H1 (cell line): Measurements from ENCODE around the gene CCDC28B.
A peak's percentile ranks its signal among the peaks of the same experiment; 100 is the strongest.

Source experiments
- CHD2 ChIP-seq: IDR thresholded peaks from 2 replicates; pipeline ENCODE4 v1.6.1; 2012; ENCODE audit warnings: low read length, improper control_type of control experiment
- CTCF ChIP-seq, 3 experiments: IDR thresholded peaks; 1 replicate in 2 of 3; 2 replicates in 1 of 3; pipeline versions ENCODE4 v1.5.1 to v1.6.1; 2011; ENCODE audit warnings: low read length in 3 of 3, mild to moderate bottlenecking in 3 of 3, inconsistent platforms in 2 of 3, low read depth in 1 of 3, moderate library complexity in 1 of 3; ENCODE audit not compliant: insufficient read depth in 1 of 3; ENCODE audit errors: control extremely low read depth in 1 of 3
- EGR1 ChIP-seq: IDR thresholded peaks from 2 replicates; pipeline ENCODE4 v1.6.1; 2011; ENCODE audit warnings: low read depth, low read length, borderline replicate concordance
- EP300 ChIP-seq, 2 experiments: IDR thresholded peaks; 1 replicate in 1 of 2; 2 replicates in 1 of 2; pipeline ENCODE4 v1.6.1; 2011 to 2012; ENCODE audit warnings: low read depth in 2 of 2, low read length in 2 of 2, mild to moderate bottlenecking in 2 of 2, borderline replicate concordance in 1 of 2, inconsistent platforms in 1 of 2, moderate library complexity in 1 of 2
- JUND ChIP-seq: IDR thresholded peaks from 2 replicates; pipeline ENCODE4 v1.6.1; 2011; ENCODE audit warnings: mild to moderate bottlenecking, improper control_type of control experiment, low read length
- POLR2A ChIP-seq, 2 experiments: IDR thresholded peaks; 1 replicate in 1 of 2; 2 replicates in 1 of 2; pipeline ENCODE4 v1.6.1; 2011; ENCODE audit warnings: low read depth in 2 of 2, low read length in 2 of 2, mild to moderate bottlenecking in 2 of 2; ENCODE audit errors: control extremely low read depth in 1 of 2
- SUZ12 ChIP-seq: fragments of 200-600 bp; sonication (generic); IDR thresholded peaks from 2 replicates; pipeline ENCODE4 v1.6.1; 2012; ENCODE audit warnings: mild to moderate bottlenecking, inconsistent platforms, low read length, moderate library complexity, mixed read lengths
- TCF12 ChIP-seq: IDR thresholded peaks from 2 replicates; pipeline ENCODE4 v1.6.1; 2011; ENCODE audit warnings: low read depth, mild to moderate bottlenecking, low read length
- ZNF274 ChIP-seq: IDR thresholded peaks from 2 replicates; pipeline ENCODE4 v1.7.0; 2012; ENCODE audit warnings: low read length, borderline replicate concordance; ENCODE audit errors: extremely low read depth
- TF ChIP-seq, protein P1 (sequence below): IDR thresholded peaks from 2 replicates; pipeline ENCODE4 v1.6.1; 2012; ENCODE audit warnings: inconsistent platforms

GRCh38 chr1:32239337-32239736 is 38.9 kb downstream of the CCDC28B start:
- TF ChIP-seq EGR1 (no peak), ZNF274 (no peak), CHD2 (no peak), CTCF (IDR thresholded peaks at IDR 0.05; ENCODE audit: control extremely low read depth in 1 of 3, insufficient read depth in 1 of 3, low read depth in 1 of 3, low read length in 3 of 3) (peak in 1 of 3 experiments; percentile 22; a peak in 2 of 4 replicates), SUZ12 (no peak), EP300 (IDR thresholded peaks at IDR 0.05; ENCODE audit: borderline replicate concordance in 1 of 2, low read depth in 2 of 2, low read length in 2 of 2) (no peak), TCF12 (0 out of 2 replicates have a peak, but pooled peaks have one; percentile 56), POLR2A (IDR thresholded peaks at IDR 0.05; ENCODE audit: control extremely low read depth in 1 of 2, low read depth in 2 of 2, low read length in 2 of 2) (no peak), JUND (no peak)
- TF ChIP-seq, protein P1, sequence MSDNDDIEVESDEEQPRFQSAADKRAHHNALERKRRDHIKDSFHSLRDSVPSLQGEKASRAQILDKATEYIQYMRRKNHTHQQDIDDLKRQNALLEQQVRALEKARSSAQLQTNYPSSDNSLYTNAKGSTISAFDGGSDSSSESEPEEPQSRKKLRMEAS = no peak
